A204.1 (cell line): Measurements from ENCODE around the gene MIER2.

ENCODE experiments used
- FAIRE-seq: peaks from 2 replicates; lab custom pipeline; 2012; peaks lifted over from hg19 to GRCh38; lab: Jason Lieb, UNC

Gene MIER2

DNA sequence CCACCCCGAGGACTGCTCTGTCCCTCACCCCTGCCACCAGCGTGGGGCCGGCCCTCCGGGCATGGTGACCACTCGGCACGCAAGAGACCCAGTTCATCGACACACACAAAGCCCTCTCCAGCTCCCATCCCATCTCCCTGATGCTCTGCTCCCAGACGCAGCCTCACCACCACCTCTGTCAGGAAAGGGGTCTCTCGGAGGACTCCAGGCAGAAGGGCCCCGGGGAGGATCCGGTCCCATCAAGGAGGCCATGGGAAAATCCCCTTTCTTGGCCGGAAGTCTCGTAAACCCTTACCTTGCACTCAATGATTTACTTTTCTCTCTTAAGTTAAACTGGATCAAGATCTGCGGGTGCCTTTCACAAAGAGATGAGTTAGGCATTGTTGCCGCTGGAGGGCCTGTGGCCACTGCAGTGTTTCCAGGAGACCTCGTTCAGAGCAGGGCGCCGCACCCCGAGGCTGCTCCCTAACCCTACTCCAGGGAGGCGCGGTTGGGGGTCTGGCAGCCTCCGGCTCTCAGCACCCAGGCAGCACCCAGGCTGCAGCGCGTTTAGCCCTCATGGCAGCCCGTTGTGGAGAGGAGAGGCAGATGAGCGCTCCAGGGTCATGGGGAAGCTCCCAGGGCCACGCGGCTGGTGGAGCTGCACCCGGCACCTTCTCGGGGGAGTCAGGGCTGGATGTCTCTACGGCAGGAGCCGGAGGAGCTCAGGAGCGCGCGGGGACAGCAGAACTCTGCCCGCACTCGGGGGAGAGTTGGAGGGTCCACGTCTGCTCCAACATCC, 33.4 kb upstream of the MIER2 start:
- no peak for FAIRE-seq

DNA sequence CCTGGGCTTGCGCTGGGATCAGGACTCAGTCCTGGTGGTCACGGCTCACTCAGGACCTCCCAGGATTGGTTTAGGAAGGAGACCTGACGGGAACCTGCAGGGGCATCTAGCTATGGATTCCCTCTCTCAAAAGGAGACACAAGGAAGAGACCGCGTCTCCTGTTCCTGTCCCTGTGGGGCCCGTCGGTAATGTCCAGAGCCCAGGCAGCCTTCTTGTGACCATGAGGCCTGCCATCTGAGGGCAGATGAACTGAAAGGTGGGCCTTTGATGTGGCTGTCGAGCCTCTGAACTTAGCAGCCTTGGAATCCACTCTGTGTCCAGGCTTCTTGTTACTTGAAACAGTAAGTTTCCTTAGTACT, 31.5 kb upstream of the MIER2 start:
- FAIRE-seq, result no peak

DNA sequence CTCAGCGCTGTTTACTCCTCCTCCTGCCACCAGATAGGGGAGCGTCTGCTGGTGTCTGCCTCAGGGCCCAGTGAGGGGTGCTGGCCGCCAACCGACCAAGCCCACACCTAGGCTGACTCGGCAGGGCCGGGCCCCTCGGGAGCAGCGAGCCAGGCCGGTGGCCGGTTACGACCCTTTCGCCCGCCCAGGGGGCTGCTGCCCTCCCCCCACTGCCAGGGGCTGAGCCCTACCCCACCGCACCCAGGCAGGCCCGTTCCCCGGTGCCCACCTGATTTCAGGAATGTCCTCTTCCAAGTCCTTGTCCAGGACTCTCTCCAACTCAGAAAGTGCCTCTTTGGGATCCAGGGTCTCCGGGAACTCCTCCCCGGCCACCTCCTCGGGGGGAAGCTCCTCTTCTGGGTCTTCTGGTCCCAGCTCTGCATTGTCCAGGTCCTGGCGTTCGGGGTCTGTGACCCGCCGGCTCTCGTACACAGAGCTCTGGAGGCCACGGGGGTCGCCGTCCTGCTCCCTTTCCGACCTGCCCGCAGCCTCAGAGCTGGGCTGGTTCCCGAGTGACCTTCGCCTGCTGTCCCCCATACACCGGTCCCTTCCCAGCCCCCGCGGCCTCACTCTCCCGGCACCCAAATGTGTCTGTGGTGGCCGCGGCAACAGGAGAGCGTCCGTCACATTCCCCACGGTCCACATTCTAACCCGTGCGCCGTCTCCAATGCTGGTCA, 31.0 kb upstream of the MIER2 start:
- FAIRE-seq, result no peak

DNA sequence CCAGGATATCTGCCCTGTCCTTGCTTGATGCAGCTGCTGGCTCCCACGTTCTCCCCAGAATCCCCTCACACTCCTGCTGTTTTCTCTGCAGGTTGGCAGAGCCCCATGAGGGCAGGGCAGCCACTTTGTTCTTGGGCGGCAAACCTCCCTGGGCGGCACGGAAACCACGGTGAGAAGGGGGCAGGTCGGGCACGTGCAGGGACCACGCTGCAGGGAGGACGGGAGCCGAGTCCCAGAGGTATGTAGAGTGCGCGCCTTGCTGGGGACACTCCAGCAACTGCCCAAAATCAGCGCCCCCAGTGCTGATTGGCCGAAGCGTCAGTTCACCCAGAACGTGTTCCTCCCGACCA, 30.3 kb upstream of the MIER2 start:
- FAIRE-seq, result no peak

DNA sequence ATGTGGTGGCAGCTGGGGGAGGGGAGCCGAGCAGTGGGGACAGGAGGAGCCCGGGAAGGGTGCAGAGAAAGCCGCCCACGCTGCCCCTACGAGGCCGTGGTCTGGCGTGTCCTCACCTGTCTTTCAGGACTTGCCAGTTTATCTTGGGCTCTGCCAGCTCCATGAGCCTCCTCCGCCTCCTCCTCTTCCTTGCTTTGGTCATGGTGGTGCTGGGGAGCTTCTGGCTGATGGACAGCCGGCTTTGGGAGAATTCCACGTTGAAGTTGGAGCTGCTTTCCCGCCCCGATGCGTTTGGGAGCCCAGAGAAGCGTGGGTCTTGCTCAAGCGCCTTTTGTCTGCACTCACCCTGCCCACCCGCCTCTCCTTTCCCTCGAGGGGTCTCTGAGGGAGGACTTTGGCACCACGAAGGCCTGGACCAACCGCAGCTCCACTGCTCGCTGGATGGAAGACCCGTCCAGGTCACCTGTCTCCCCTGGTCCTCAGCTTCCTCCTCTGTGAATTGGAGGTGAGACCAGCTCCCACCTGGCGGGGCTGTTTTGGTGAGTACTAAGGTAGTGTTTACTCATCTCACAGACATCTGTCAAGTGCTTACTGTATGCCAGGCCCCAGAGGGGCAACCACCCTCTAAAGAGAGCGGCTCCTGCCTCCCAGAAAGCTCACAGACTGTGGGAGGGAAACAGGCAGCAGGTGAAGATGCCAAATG, 29.7 kb upstream of the MIER2 start:
- FAIRE-seq, result no peak

DNA sequence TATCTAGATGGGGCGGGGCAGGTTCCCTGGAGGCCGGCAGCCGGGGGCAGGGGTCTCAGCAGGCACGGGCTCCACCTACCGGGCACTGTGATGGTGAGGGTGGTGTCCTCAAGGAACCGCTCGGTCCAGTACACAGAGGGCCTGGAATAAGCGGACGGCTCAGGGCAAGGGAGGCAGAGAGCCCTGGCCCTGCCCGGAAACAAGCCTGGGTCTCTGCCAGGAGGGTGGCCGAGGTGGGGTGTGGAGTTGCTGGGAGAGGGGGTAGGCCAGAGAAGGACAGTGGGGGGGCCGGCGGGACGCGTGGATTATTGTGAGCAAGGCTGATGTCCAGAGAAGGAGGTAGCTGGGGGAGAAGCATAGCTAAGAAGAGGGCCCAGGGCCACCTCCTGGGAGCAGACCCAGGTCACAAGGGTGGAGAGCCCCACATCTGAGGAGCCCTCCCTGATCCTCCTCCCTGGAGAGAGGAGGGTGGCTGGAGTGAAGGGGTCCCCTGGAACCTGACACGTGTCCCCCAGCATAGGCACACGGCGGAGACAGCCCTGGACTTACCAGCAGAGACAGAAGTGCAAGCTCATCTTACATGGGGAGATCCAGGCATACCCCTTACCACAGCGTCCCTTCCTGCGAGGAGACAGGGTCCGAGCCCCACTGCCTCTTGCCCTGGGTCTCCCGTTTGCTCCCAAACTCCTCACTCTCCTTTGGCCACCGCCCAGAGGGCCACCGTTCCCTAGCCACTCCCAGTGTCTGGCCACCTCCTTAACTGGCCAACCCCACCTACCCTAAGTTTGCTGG, 29.0 kb upstream of the MIER2 start:
- no peak for FAIRE-seq

DNA sequence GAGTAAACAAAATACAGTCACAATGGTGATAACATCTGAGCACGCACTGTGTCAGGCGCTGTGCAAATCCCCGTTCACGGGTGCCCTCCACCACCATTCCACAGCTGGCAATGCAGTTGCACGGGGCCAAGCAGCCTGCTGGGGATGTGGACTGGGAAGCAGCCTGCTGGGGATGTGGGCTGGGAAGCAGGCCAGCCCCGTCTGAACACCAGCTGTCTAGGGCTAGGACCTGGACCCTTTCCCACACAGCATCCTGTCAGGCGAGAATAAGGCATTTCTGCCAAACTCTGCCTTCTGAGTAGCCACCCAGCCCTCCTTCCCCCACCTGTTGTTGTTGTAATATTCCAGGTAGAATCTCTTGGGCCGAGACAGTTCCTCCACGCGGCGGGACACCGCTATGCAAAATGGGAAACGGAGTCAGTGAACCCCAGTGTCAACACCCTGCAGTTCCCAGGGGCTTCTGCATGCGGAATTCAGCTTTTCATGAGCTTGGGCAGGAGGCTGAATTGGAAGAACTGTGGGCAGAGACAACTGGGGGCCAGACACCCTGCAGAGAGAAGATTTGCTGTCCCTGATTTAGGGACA, 27.8 kb upstream of the MIER2 start:
- no peak for FAIRE-seq

DNA sequence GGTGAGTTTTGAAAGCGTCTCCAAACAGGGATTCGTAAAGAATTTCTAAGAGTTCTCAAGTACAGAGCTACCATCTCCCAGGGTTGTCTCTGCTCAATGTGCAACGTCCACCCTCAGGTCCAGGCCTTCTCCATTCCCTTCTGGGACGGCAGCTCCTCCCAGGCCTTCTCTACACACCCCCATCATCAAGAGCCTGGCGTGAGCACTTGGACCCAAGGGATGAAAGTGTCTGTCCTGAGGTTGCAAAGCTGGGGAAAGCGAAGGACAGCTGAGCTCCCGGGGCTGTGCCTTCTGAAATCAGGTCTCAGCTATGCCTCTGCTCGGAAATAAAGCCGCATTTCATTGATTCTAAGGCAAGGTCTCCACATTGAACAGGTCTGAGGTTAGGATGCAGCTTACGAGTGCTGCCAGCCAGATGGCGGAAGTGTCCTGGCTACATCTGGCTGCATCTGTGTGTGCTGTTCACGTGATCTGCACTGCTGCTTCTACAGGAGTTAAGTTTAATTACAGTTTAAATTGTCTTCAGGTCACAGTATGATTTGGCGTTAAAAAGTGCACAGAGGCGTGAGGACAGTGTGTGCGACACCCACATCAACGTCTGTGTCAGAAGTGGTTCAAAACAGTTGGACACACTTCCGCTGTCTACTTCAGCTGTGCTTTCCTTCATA, 27.0 kb upstream of the MIER2 start:
- no peak for FAIRE-seq

DNA sequence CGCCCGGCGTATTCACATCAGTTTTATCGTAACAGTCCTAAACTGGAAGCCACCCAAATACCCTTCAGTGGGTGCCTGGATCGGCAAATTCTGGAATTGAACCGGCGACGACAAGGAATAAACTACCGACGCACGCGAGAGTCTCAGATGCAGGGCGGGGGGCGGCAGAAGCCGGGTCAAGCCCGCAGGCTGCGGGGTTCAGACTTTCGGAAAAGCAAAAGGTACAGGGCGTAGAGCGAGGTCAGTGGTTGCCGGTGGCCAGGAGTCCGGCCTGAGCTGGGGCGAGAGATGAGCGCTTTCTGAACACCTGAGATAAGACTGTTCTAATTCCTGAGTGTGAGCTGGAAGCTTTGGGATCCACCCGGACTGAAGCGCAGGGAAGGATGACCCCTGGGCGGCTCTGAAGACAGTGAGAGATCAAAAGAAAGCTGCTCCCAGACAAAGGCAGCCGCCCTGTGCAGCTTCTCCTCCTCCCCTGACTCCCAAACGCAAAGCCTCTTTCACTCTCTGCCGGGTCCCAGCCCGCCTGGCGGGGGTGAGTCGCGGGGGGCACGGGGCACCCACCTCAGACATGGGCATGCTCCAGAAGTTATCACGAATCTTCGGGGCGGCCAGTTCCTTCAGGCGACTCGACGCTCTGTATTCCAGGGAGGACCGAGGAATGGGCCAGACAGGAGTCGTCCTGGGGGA, 26.2 kb upstream of the MIER2 start:
- FAIRE-seq, result no peak

DNA sequence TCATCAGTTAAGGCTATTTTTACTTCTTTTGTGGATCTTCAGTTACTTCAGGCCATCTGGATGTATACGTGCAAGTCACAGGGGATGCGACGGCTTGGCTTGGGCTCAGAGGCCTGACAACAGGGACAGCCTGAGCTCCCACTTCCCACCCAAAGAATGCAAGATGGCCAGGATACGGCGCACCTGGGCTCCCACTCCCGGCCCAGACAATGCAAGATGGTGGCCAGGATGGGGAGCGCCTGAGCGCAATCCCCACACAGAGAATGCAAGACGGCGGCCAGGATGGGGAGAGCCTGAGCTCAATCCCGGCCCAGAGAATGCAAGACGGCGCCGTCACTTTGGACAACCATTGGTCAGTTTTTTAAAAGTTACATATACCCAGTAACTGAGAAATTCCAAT, 25.3 kb upstream of the MIER2 start:
- FAIRE-seq, result no peak

DNA sequence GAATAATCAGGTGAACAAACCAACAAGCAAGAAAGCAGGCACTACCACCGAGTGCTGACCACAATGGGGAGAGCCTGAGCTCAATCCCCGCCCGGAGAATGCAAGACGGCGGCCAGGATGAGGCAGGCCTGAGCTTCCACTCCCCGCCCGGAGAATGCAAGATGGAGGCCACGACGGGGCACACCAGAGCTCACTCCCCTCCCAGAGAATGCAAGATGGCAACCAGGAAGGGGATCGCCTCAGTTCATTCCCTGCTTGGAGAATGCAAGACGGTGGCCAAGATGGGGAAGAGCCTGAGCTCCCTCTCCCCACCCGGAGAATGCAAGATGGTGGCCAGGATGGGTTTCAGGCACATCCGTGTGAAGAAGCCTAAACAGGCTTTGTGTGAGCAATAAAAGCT, 24.7 kb upstream of the MIER2 start:
- FAIRE-seq, result no peak

DNA sequence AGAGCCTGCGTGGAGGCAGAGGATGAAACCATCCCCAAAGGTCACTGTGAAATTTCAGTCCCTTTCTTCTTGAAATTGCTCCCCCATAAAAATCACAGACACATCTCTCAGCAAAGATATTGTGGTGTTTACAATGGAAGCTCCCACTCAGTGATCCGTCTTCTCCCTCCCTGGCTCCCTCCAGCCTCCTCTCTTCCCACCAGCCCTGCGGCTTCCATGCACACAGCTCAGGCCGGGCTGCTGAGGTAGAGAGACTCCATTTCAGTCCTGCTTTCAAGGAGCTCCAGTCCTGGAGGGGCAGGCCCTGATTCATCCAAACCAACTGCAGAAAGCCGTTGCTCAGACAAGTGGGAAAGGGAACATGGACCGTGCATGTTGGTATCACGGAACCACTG, 24.0 kb upstream of the MIER2 start:
- no peak for FAIRE-seq

DNA sequence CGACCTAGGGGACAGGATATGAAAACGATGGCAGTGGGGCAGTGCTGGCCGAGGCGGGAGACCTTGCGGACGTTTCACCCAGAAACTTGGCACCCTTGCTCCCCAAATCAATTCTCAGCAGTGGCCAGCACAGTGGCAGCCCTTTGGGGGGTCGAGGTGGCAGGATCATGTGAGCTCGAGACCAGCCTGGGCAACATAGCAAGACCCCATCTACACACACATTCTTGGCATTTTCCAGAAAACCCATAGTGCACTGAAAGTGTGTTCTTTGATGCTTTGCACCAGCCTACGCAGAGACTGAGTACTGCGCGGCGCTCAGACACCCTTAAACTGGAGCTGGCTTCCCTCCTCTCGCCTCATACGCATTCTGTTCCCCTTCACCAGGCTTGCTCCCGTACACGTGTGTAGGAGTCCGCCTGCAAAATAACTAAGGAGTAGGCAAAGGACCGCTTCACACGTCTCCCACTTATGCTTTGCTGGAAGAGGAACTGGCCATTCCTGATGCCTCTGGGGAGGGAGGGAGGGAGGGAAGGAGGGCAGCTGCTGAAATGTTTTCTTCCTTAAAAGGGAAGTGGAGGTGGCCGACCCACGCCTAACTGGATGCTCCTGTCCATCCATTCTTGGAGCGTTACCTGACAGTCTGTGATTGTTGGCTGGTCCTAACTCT, 23.5 kb upstream of the MIER2 start:
- no peak for FAIRE-seq

DNA sequence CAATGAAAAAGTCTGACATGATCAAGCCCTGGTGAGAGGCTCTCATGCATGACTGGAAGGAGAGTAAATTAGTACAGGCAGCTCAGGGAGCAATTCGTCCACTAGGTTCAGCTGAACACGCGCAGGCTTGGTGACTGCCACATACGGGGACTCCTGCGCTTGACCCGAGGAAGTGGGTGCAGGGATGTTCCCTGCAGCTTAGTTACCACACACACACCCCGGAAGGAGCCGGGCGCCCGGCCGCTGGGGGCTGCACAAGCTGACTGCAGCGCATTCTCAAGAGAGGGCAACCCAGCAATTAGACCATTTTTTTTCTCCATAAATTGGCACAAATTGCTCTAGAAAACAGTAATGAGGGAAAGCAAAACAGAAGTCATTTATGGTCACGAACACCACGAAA, 23.0 kb upstream of the MIER2 start:
- no peak for FAIRE-seq

DNA sequence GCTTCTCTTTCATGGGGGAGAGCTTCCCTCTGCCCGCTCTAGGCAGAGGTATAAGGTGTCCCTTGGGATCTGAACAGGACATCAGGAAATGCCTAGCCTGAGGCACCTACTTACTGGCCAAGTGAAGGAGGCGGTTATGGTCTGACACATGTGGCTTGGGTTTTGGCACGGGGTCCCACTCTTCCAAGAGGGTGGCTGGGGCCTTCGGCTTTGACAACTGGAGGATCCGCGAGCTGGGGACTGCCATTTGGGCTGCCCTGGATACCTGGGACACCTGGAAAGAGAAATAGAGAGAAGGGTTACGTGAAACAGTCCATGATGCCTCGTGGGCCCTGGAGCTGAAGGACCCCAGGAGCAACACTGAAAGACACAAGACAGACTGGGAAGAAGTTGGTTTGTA, 22.4 kb upstream of the MIER2 start:
- FAIRE-seq, result no peak

DNA sequence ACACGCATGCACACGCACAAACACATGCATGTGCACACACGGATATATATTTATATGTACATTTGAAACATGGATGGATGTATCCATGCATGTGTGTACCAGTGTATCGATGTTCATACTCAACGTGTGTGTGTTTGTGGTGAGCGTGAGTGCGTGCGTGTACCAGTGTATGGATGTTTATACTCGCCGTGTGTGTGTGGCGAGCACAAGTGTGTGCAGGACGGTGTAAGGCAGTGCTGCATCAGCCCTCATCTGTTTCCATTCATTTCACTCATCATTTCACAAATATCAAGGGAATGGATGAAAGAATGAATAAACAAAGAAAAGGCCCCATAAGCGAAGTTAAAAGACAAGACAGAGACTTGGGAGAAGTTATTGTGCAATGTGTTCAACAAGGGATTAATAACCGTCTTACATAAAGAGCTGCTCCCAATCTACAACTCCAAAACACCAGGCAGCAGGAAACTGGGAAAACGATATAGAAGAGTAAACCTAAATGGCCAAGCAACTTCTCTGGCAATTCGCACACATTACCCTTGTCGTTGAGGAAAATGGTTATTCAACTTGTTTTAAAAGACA, 21.7 kb upstream of the MIER2 start:
- no peak for FAIRE-seq

DNA sequence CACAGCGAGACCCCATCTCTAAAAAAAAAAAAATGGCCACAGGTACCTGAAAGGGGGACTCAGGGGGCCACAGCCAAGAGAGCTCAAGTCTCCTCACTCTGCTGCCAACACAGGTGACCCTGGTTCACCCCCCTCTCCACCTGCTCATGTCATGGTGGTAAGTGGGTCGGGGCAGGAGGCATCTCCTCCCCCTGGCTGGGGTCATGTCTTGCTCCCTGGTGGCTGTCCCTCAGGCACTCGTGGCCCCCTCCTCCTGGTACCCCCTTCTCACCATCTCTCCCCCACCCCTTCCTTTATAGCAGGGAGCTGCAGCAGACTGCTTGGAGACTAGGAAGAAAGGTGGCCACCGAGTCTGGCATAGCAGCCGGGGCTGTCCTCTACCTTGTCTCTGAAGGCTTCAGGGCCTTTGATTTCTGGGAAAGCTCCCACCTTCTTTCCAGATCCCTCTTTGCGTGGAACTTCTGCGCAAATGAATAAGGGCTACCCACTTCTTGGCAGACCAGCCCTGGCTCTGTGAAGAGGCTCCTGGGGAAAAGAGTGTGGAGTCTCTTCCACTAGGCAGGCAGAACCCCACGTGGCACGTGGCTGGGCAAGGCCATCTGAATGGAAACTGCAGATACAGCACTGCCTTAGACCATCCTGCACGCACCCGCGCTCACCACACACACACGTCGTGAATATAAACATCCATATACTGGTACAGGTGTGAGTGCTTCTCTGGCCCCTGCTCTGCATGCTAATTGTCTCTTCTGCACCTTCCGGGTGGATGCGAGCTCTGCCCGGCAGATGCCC, 20.1 kb upstream of the MIER2 start:
- FAIRE-seq, result no peak

DNA sequence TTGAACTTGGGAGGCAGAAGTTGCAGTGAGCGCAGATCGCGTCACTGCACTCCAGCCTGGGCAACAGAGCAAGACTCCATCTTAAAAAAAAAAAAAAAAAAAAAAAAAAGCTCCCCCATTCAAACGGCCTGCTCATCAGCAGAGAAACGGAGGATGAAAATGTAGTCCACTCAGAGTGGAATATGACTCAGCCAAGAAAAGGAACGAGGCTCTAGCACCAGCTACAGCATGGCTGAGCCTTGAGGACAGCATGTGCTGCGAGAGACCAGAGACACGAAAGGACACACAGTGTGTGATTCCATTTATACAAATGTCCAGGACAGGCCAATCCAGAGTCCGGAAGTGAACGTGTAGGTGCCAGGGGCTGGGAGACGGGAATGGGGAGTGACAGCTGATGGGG, 18.1 kb upstream of the MIER2 start:
- no peak for FAIRE-seq

DNA sequence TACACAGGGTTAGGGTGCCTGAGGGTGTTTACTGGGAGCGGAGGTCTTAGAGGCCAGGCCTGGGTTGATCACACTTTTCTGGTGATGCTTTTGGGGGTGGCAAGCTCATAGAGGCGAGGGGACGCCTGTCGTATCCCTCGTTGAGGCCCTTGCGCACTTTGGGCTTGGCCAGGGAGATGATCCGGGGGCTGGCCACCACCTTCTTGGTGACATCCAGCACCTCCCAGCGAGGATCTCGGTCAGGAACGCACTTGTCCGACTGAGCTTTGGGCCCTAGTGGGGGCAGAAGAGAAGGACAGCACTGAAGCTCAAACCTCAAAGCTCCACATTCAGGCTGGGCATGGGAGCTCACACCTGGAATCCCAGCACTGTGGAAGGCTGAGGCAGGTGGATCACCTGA, 17.6 kb upstream of the MIER2 start:
- no peak for FAIRE-seq

DNA sequence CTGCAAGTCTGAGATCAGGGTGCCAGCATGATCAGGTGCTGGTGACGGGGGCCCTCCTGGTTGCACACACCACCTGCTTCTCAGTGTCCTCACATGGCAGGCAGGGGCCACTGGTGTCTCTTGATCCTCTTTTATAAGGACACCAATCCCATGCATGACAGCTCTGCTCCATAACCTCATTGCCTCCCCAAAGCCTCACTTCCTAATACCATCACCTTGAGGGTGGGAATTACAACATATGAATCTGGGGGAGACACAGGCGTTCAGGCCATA, 15.0 kb upstream of the MIER2 start:
- FAIRE-seq, result no peak
